Stimulated activated CD4-positive, alpha-beta T cell treated with anti-CD3 and anti-CD28 coated beads, TNF-alpha, amount 100 ng/mL, for 1 hour (primary cell): Measurements from ENCODE around the gene PIP4K2A.
"Not testable (repeated sequence)": the region's sequence is repeated elsewhere in the genome, so short reads cannot be mapped to it uniquely, and the experiment has no call there.

Experiments
- DNase-seq, 3 donors: peaks; one replicate each; pipeline ENCODE4 v3.0.0-alpha.2; 2020; ENCODE audit warnings: low read depth in 3 of 3, low spot score in 1 of 3

PIP4K2A gene

DNA sequence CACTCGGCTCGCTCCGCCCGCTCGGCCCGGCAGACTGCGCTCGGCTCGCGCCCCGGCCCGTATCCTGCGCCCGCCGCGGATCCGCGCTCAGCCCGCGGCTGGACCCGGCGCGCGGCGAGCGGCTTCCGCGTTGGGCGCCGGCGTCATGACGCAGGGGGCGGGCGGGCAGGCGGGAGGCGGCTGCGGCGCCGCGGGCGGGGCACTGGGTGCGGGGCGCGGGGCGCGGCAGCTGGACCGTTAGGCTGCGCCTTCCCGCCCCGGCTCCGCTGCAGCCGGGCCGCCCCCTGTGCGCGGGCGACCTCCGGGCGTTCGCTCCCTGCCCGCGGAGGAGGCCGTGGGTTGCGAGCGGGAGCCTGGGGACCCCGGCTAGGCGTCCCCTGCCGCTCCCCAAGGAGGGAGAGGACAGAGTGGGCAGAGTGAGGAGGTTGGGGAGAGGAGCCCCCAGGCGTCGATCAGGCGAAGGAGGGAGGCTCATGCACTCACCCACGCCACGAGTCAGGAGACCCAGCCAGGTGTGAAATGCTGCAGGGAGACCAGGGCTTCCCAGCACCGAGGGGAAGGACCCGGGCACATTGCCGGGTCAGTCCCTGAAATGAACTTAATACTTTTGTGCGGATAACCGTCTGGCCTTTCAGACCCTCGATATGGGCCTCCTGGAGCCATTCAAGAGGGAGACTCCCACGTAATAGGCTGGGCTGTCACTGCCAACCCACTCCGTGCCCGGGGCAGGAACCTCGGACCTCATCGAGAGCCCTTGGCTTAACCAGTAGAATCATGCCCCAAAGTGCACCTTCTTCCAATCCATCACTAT, at the start of gene PIP4K2A:
Gene PIP4K2A (minus strand): TSS at position 100 of the 811 bp plus-strand sequence. CDS start 252 bp downstream, outside the sequence.
- peak in 2 of 3 donors; percentile 56 to 68 for DNase-seq

DNA sequence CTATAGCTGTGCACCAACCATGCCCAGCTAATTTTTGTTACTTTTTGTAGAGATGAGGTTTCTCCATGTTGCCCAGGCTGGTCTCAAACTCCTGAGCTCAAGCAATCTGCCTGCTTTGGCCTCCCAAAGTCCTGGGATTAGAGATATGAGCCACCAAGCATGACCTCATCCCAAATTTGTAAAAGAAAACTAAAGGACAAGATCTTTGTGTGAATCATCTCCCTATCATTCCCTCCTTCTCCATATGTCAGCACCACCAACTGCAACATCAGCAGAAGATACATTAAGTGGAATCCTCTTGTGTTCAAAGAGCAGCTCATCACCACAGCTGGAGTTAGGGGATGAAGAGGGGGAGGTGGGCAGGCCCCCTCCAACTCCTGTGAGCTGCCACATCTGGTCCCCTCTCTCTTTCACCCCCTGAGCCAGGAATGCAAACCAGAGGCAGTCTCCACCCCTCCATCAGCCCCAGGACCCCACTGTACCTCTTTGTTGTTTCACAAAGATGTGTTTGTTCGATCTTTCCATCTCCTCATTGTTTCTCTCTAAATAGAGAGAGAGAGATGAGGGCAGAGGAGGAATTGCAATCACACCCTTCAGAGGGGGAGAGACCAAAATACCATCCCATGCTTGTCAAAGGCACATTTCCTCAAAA, 47.3 kb upstream of the PIP4K2A start:
- no peak for DNase-seq

DNA sequence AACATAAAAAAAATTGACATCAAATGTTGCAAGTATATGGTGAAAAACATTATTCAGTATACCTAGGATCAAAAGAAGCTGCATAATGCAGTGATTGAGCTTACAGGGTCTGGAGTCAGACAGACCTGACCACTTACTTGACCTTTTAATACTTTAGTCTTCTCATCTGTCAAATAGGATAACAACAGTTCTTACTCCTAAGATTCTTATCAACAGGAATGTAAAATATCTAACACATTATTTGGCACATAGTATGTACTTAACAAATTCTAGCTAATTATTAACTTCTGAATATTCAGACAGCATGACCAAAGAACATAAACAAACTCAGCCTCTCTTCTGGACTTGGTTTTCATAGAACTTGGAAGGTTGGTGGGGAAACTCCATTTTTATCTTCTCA, 45.6 kb upstream of the PIP4K2A start:
- no peak for DNase-seq

DNA sequence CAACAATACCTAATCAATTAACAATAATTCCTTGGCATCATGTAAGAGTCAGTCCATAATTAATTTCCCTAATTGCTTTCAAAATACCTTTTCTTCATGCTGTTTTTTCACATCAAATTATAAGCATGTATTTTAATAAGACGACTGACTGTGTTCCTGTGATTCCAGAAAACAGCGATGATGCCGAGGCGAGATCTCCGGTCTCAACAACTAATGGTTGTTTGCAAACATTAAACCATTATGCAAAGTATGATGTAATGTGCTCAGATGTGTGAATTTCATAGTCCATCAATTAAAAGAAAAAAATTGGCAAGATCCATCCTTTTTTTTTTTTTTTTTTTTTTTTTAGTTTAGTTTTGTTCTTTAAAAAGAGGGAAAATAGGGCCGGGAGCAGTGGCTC, 44.5 kb upstream of the PIP4K2A start:
- no peak for DNase-seq

DNA sequence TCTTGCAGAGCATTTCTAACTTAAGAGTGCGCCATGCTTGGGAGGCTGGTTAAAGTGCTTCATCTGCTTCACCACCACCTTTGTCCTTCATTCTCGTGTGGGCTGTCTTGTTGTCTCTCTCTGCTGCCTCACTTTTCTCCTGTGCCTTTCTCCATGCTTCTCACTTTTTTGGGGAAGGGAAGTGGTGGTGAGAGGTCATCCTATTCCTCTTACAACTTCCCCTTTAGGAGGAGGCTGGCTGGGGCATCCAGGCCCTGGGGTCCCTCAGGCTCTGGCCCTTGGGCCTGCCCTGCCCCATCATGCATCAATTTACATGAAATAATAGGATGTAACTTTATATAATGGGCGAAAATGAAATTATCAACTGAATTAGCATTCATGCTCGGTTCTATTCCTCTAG, 39.9 kb upstream of the PIP4K2A start:
- no peak for DNase-seq

DNA sequence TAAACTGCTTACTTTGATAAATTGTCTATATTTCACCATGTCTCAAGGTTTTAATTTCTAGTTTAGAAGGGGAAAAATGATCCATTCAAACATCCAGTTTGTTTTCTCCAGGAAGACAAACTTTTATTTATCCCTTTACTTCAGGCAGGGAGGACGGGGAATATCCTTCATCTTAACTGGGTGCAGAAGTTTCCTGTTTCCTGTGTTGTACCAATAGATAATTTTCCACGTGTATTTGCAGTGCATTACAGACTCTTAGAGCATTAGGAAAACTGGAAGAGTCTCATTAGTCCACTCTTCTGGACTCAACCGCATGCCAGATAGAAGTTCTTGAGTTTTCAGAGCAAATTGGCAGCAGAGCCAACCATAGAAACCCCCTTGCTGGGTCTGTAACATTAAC, 39.4 kb upstream of the PIP4K2A start:
- DNase-seq = no peak

DNA sequence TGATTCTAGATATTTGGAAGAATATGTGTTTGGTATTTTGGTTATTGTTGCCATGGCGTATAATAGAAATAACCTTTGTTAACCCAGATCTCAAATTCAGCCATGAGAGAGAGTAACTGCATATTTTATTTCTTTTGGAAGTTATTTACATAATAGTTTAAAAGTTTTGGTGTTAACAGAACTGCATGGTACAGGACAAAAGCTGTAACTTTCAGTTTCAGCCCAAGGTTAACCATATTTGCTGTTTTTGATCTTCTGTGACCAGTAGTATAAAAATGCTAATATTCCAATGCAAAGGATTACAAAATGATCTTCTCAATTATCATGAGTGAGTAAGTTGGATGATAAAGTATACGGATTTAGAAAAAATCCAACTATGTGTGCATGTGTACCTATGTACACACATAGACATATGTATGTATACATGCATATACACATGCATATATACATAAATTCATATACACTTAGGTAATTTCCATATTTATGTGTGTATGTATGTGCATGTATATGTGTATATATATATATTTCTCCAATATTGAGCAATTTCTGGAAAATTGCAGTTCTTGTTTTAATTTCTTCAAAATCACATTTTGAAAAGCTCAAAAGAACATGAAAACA, 38.0 kb upstream of the PIP4K2A start:
- no peak for DNase-seq

DNA sequence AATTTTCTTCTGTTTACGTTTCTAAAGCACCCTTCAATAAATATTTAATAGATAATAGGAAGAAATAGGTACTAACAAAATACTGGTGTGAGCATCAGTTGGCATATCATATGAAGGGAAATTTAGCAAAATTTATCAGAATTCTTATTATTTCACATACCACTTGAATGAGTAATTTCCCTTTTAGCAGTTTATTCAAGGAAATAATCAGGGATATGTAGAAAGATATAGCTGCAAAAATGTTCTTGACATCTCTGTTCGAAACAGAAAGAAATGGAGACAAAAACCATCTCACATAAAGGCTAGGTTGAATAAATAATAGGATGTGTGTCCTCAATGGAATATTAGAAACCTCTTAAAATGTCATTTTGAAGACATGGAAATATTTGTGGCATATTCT, 35.8 kb upstream of the PIP4K2A start:
- no peak for DNase-seq

- DNase-seq = not testable (repeated sequence)
These were observed 30.5 kb upstream of the PIP4K2A start for GRCh38 chr10:22744858-22745257.

DNA sequence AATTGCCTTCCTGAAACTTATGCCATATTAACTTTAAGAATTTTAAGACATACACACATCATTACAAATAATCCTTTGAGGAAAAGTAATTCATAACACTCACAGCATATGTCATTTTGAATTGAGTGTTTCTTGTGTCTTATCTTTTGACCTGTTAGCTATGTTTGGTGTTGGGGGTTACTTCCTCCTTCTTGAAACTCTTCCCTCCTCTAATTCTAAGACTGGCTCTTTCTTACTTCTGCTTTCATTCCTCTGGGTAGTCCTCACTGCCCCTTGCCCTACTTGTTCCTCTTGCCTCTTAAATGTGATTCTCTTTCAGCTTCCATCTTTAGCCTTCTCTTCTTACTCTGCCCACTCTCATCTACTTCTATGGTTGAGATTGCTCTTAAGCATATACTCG, 28.3 kb upstream of the PIP4K2A start:
- DNase-seq = no peak

- not testable (repeated sequence) for DNase-seq
These were observed 27.3 kb upstream of the PIP4K2A start for GRCh38 chr10:22741631-22742030.

GRCh38 chr10:22740180-22740579, 25.8 kb upstream of the PIP4K2A start:
- no peak for DNase-seq

- DNase-seq = no peak
These were observed 23.2 kb upstream of the PIP4K2A start for GRCh38 chr10:22737587-22737986.

- no peak for DNase-seq
These were observed 21.8 kb upstream of the PIP4K2A start for GRCh38 chr10:22736134-22736533.

- DNase-seq = no peak
These were observed 19.6 kb upstream of the PIP4K2A start for GRCh38 chr10:22733992-22734391.

GRCh38 chr10:22727663-22728062, 13.3 kb upstream of the PIP4K2A start:
- no peak for DNase-seq

- DNase-seq = no peak
These were observed 12.7 kb upstream of the PIP4K2A start for GRCh38 chr10:22727112-22727511.

DNA sequence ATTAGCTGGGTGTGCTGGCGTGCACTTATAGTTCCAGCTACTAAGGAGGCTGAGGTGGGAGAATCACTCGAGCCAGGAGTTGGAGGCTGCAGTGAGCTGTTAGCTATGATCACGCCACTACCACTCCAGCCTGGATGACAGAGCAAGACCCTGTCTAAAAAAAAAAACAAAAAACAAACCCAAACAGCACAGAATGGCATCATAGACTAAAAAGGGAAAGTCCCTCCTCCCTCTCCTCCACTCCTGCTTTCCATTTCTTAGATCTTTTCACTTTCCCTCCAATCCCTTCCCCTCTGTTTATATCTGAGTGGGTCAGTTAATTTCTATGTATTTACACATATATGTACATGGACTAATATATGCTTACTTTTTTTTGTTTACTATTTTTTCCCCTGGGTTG, 10.4 kb upstream of the PIP4K2A start:
- DNase-seq = no peak

GRCh38 chr10:22723783-22724182, 9.4 kb upstream of the PIP4K2A start:
- DNase-seq = no peak

GRCh38 chr10:22723343-22723779, 9.0 kb upstream of the PIP4K2A start:
- no peak for DNase-seq

- DNase-seq = no peak
These were observed 8.3 kb upstream of the PIP4K2A start for GRCh38 chr10:22722626-22723169.

DNA sequence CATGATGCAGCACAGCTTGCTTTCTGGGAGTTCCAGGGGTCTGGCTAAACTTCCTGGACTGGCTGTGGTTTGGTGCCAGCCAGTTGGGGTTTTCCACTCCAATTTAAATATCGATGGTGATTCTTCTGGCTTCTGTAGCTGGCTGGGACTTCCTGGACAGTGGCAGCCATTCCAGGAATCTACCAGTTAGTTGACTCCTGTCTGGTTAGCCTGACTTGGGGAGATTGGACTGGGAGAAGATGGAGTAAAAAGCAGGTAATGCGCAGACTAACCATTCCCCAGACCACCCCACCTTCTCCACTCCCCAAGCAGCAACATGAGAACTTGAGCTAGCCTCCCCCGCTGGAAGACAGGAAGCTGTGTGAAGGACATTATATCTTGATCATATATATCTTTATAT, 6.3 kb upstream of the PIP4K2A start:
- DNase-seq = no peak
